ENCODE data around the gene CDC14A.

Gene CDC14A

DNA sequence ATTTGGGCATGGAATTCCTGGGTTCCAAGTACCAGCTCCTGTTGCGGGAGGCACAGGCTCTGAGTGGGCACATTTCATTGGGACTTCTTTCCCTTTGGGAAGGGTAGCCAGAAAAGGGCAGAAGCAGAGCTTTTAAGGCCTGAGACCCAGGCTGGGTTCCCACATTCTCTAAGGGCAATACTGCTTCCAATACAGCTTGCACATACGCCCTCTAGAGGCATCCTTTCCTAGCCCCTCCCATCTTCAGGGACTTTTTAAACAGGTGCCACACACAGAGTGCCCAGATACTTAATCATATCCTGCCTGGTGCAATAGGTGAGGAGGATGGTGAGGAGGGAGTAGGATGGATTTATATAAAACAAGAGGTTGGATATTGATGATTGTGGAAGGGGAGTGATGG is 191.3 kb downstream of the CDC14A start:
- no peak for DNase-seq

DNA sequence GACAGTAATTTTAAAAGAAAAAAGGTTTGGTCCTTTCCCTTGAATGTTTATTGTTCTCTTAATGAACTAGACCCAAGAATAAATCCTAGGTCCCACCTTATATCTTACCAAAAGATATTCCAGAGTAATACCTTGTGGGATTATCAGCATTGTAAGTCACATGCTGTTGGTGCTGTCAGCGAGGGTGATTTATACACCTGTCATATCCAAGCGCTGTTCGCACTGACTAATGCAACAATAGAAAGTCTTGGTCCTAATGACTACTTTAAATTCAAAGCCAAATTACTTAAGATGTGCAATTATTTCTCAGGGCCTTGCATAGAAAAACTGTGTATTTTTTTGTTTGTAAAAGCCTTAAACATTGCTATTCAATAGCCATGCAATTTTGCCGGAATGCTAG is 192.5 kb downstream of the CDC14A start:
- no peak for DNase-seq

DNA sequence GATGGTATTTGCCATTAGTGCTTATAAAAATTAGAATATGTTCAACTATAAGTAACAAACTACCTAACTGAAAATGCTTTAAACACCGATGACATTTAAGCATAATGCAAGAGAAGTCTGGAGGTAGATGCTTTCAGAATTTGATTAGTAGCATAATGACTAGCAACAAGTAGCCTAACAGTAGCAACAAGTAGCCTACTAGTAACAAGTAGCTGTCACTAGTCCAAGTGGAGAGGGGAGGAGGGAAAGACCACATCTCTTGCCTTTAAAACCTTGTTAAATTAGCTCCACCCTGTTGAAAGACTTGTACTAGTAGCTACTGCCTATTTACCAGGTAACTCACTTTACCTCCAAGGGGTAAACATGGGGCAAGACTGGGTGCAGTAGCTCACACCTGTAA is 193.5 kb downstream of the CDC14A start:
- no peak for DNase-seq

DNA sequence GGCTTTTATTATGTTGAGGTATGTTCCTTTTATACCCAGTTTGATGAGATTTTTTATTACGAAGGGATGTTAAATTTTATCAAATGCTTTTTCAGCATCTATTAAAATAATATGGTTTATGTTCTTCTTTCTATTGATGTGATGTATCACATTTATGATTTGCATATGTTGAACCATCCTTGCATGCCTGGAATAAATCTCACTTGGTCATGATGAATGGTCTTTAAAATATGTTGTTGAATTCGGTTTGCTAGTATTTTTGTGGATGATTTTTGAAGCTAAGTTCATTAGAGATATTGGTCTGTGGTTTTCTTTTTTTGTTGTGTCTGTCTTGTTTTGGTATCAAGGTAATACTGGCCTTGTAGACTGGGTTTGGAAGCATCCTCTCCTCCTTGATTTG is 199.7 kb downstream of the CDC14A start:
- DNase-seq: no peak

DNA sequence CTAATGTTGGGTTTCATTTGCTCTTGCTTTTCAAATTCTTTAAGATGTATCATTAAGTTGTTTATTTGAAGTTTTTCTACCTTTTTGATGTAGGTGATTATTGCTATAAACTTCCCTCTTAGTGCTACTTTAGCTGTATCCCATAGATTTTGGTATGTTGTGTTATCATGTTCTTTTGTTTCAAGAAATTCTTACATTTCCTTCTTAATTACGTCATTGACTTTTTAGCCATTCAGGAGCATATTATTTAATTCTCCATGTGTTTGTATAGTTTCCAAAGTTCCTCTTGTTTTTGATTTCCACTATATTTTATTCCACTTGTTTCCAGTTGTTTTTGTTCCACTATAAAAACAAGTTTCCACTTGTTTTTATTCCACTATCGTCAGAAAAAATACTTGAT is 200.6 kb downstream of the CDC14A start:
- DNase-seq: no peak

DNA sequence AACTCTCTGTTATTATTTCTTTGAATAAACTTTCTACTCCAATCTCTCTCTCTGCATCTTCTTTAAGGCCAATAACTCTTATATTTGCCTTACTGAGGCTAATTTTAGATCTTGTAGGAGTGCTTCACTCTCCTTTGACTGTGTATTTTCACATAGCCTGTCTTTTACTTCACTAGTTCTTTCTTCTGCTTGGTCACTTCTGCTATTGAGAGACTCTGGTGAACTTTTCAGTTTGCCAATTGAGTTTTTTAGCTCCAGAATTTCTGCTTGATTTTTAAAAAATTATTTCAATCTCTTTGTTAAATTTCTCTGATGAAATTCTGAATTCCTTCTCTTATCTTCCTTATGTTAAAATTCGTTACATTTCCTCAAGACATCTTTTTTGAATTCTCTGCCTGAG is 203.9 kb downstream of the CDC14A start:
- no peak for DNase-seq

DNA sequence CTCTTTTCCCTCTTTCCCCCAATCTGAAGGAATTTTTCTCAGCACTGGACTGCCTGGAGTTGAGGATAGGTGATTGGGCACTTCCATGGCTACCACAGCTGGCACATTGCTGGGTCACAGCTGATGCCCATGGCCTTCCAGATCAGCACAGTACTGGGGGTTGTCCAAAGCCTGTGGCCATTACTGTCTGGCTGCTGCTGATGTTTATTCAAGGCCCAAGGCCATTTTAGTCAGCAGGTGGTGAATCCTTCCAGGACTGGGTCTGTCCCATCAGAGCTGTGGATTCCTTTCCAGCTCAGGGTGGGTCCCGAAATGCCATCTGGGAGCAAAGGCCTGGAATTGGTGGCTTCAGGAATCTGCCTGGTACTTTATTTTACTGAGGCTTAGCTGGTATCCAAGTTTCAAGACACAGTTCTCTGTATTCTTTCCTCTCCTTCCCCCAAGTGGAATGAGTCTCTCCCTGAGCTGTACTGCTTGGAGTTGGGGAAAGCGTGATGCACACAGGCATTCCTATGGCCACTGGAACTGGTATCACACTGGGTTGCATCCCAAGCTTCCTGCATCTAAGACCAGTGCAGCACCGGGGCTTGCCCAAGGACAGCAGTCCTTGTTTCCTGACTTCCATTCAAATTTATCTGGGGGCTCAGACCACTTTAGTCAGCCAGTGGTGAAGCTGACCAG is 204.8 kb downstream of the CDC14A start:
- no peak for DNase-seq

DNA sequence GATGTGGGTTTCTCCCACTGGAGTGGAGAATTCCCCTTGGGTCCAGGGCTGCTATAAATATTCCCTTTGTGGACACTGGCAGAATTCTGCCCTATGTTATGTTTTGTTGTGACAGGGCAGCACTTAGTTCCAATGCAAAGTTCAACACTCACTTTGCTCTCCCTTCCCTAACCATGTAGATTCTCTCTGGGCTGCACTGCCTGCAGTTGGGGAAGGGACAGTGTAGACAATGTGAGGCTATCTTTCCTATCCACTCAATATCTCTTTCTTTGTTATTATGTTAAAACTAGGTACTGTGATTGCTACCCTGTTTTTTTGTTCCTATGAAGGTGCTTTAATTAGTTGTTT is 205.3 kb downstream of the CDC14A start:
- no peak for DNase-seq

DNA sequence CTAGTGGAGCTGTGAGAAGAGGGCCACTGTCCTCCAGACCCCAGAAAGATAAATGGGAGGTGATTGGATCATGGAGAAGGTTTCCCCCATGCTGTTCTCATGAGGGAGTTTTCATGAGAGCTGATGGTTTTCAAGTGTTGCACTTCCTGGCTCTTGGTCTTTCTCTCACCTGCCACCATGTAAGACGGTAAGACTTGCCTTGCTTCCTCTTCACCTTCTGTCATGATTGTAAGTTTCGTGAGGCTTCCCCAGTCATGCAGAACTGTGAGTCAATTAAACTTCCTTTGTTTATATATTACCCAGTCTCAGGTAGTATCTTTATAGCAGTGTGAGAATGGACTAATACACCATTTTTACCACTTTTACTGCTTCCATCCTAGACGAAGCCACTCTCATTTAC is 213.2 kb downstream of the CDC14A start:
- DNase-seq: no peak

DNA sequence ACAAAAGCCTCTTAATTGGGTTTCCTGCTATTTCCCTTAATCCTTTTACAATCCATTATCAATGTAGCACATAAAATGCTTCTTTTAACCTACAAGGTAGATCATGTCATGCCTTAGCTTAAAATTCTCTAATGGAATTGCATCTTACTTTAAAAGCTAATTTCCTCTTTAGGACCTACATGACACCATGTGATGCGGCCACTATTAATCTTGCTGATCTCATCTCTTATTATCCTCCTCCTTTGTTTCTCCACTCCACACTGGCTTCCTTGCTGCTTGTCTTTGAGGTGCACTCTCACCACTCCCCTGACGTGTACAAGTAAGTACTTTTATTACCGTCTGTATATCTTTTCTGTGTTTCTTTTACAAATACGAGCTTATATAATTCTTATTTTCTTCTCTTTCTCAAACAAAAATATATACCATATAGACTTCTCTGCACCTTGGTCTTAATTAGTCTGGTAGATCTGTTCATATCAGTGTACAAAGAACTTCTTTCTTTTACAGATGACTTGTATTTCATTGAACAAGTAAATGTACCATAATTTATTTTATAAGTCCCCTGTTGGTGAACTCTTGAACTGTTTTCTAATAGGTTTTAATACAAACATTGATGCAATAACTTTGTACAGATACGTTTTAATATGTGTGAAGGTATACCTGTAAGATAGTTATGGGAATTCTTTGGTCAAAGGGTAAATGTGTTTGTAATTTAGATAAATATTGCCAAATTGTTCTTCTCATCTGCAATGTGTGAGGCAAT is 213.8 kb downstream of the CDC14A start:
- no peak for DNase-seq

DNA sequence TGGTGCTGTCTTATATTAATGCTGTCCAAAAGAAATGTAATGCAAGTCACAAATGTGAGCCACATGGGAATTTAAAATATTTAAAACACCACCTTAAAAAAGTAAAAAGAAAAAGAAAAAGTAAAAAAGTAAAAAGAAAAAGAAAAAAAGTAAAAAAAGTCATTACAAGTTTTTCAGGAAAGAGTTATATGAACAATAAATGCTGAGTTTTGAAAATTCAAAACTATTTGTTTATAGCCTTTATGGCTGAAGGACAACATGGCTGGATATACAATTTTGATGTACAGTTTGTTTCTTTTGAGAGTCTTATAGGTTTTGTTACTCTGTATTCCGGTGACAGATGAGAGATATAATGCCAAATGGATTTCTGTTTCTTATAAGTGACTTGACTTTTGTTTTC is 214.8 kb downstream of the CDC14A start:
- DNase-seq: no peak

All from effector CD4-positive, alpha-beta T cell (primary cell).